Cardiac muscle cell (in vitro differentiated cells and primary cell): ENCODE results near the gene SCARF2. TPM values are rescaled to one million over a fixed set of nuclear protein-coding genes. Genes with fewer than 3 reads are reported as not detected.
"Not testable (repeated sequence)": the region's sequence is repeated elsewhere in the genome, so short reads cannot be mapped to it uniquely, and the experiment has no call there.

Source experiments
- DNase-seq, 2 donors: peaks; one replicate each; pipeline versions ENCODE4 v3.0.0 to v3.0.0-alpha.2; 2010 to 2017; ENCODE audit warnings: low read depth in 1 of 2, low spot score in 1 of 2
- H3K27ac ChIP-seq: fragments of 200-600 bp; sonication (generic); 2 replicates; pipeline ENCODE4 v1.5.1; 2016
- H3K27me3 ChIP-seq: fragments of 200-600 bp; sonication (generic); 2 replicates; pipeline ENCODE4 v1.6.0; 2016; ENCODE audit warnings: control low read depth
- H3K36me3 ChIP-seq: fragments of 200-600 bp; sonication (generic); 2 replicates; pipeline ENCODE4 v1.5.1; 2016; ENCODE audit warnings: control low read depth
- H3K4me1 ChIP-seq: fragments of 200-600 bp; sonication (generic); 2 replicates; pipeline ENCODE4 v1.8.1; 2017; ENCODE audit warnings: low read depth, mild to moderate bottlenecking, mixed run types
- H3K4me3 ChIP-seq: fragments of 200-600 bp; sonication (generic); 2 replicates; pipeline ENCODE4 v1.5.1; 2016; ENCODE audit warnings: mild to moderate bottlenecking
- H3K9me3 ChIP-seq: fragments of 200-600 bp; sonication (generic); 2 replicates; pipeline ENCODE4 v1.5.1; 2017; ENCODE audit warnings: low read depth, mild to moderate bottlenecking, control low read depth
- CTCF ChIP-seq: IDR thresholded peaks from 2 replicates; pipeline ENCODE4 v1.5.1; 2012; ENCODE audit warnings: low read depth, mild to moderate bottlenecking, low read length
- polyA plus RNA-seq: library from polyadenylated mRNA; unstranded; fragments of >200 nt; fragmentation: Nextera tagmentation; extraction: Ambion mirVana; gene quantifications from 2 replicates; pipeline ENCODE4 v1.2.1, GENCODE V29; 2016
- total RNA-seq: library from RNA; depleted of rRNA; stranded (reverse); fragments of >200 nt; gene quantifications from 2 replicates; pipeline ENCODE4 v1.2.3, GENCODE V29; 2016

Gene SCARF2
- total RNA-seq, result 42.0 and 66.1 TPM in 2 replicates
- polyA plus RNA-seq, result 38.0 and 67.4 TPM in 2 replicates

GRCh38 chr22:20437613-20438426, at the start of gene SCARF2:
TSS of gene SCARF2 (minus strand) at chr22:20437825. CDS start at chr22:20437754, 71 bp downstream.
- peak within 1 kb of the TSS; percentile 59 for H3K4me3 ChIP-seq
- peak within 1 kb of the TSS; percentile 68 for H3K27ac ChIP-seq
- H3K36me3 ChIP-seq, result peaks cover 2% of the 10 kb centered on the region
- DNase-seq, result peak; percentile 82 to 83
- H3K4me1 ChIP-seq, result peaks cover 6% of the 10 kb centered on the region
- no peaks in the 10 kb centered on the region for H3K9me3 ChIP-seq
- no peak for TF ChIP-seq CTCF
- H3K27me3 ChIP-seq, result peaks cover 13% of the 10 kb centered on the region

DNA sequence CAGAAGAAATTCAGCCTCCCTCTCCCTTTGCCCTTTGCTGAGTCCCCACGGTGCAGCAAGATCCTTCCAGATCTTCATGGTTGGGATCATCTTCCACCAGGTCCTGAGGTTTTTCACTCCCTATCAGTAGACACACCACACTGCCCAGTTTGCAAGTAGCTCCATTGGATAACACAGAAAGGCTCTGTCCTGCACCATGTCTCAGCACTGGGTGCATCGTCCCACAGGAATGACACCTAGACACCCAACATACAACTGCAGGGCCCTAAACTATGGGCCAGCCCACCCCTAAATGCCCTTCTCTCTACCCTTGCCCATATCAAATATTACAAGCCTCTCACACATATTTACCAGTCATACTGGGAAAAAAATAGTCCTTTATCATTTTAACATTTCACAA, 48.6 kb upstream of the SCARF2 start:
- no peak overlapping the region for H3K27ac ChIP-seq
- H3K9me3 ChIP-seq, result no peaks in the 10 kb centered on the region
- no peaks in the 10 kb centered on the region for H3K27me3 ChIP-seq
- DNase-seq, result no peak
- no peak overlapping the region for H3K4me3 ChIP-seq
- H3K36me3 ChIP-seq, result no peaks in the 10 kb centered on the region
- TF ChIP-seq CTCF, result no peak
- H3K4me1 ChIP-seq, result no peaks in the 10 kb centered on the region

DNA sequence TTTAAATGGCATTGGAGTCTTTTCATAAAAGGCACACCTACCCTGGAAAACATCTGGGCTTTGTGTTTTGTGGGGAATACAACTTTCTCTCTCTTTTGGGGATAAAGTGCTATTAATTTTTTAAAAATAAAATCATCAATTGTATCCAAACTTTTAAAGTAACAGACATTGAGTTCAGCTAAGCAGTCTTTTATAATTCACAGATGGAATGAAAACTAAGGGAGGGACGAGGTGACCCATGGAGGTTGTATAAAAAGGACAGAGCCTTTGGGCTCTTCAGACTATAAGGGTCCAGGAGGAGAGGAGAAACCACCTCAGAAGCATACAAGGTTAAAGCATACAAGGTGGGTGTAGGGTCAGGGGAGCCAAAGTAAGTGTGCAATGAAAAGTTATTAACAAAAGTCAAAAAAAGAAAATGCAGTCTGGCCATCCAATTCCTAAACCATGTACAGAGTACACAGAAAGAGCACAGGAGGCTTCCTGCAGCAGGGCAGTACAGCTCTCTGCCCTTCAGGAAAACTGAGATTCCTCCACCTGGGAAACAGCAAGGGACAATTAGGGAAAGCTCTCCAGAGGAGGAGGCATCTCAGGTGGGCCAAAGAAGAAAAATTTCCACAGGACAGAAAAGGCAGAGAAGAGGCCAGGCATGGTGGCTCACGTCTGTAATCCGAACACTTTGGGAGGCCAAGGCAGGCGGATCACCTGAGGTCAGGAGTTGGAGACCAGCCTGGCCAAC, 47.5 kb upstream of the SCARF2 start:
- no peak for DNase-seq
- Histone ChIP-seq H3K9me3 (no peaks in the 10 kb centered on the region), H3K4me1 (no peaks in the 10 kb centered on the region), H3K36me3 (no peaks in the 10 kb centered on the region), H3K27me3 (no peaks in the 10 kb centered on the region), H3K4me3 (no peak overlapping the region), H3K27ac (no peak overlapping the region)
- no peak for TF ChIP-seq CTCF

GRCh38 chr22:20483771-20484170, 46.1 kb upstream of the SCARF2 start:
- no peak for DNase-seq
- Histone ChIP-seq H3K36me3 (no peaks in the 10 kb centered on the region), H3K4me3 (no peak overlapping the region), H3K27me3 (no peaks in the 10 kb centered on the region), H3K4me1 (no peaks in the 10 kb centered on the region), H3K9me3 (no peaks in the 10 kb centered on the region), H3K27ac (no peak overlapping the region)
- TF ChIP-seq CTCF, result no peak

- DNase-seq, H3K4me3 ChIP-seq, H3K27me3 ChIP-seq, H3K9me3 ChIP-seq, H3K27ac ChIP-seq, H3K36me3 ChIP-seq, H3K4me1 ChIP-seq: not testable (repeated sequence)
Observed at GRCh38 chr22:20483143-20483506, 45.5 kb upstream of the SCARF2 start.
